Myocyte (in vitro differentiated cells): ENCODE results near the gene NGB. TPM values are rescaled to one million over a fixed set of nuclear protein-coding genes. Genes with fewer than 3 reads are reported as not detected.

ENCODE experiments used
- DNase-seq: peaks from one replicate; pipeline ENCODE4 v3.0.0-alpha.2; 2012; ENCODE audit warnings: low read depth
- microRNA counts: library from miRNA; unstranded; fragments of <30 nt; microRNA quantifications from one replicate; lab custom pipeline; 2016
- microRNA-seq: library from miRNA; unstranded; fragments of <30 nt; microRNA quantifications from one replicate; pipeline ENCODE4, GENCODE V29; 2016
- total RNA-seq: library from RNA; depleted of rRNA; stranded (reverse); fragments of >200 nt; gene quantifications from 2 replicates; pipeline ENCODE4 v1.2.3, GENCODE V29; 2014

The NGB gene
- total RNA-seq, 1 donor from 2014 or later: not detected

DNA sequence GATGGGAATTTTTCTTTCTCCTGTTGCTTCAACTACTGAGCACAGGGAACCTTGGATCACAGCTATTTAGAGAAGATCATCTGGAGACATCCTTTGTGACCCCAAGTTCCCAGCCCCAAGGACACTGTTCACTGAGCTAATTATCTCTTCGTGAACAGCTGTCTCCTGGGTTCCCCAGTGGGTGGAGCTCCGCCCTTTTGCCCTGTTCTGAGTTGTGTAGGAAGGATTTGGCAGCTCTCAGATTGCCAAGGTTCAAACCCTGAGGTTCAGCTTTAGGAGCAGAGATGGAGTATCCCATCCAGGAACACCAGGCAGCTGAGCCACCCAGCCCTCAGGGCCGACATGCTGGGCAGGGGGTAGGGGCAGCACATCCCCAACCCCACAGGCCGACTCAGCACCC, 32.0 kb downstream of the NGB start:
- DNase-seq: peak; percentile 11

DNA sequence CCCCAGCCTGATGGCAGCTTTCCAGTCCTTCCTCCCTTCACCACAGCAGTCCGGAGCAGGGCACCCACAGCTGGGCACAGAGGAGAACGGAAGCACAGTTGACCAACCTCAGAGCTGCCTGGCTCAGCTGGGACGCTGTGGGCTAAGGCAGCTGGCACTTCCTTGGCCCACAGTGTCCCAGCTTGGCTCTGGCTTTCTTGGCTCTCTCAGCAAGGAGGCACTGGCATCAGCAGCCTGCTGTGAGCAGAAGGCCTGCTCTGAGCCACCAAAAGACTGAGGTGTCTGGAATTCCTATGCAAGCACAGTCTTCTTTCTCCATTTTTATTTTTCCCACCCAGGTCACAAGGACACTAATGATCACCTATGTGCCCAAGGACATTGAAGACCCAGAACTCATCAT, 32.6 kb downstream of the NGB start:
- DNase-seq: peak; percentile 3

DNA sequence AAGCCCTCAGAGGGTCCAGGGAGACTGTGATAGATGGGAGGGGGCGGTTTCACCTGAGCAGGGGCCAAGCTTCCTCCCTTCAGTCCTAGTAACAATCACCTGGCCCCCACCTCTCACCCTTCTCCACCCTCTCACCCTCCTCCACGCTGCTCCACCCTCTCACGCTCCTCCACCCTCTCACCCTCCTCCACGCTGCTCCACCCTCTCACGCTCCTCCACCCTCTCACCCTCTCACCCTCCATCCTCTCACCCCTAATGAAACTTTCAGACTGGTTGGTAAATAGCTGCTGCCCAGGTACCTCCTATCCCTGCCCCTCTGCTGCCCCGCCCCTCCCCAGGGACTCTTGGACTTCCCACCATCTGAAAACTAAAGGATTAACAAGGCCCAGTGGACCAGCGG, 34.2 kb downstream of the NGB start:
- no peak for DNase-seq

DNA sequence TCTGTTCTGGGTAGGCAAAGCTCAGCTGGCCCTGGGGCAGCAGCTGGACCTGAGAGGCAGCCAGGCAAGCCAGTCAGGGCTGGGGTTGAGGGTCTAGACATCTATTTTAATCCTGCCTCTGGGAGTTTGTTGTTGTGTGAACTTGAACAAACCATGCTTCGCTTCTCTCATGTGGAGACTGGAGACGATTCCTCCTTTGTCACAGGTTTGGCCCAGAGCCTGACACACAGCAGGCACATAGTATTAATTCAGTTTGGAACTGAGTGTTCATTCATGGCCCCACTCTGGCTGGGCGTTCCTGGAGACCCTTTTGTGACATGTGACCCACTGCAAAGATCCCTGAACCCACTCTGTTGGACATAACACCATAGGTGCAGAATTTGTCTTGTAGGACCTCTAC, 39.3 kb downstream of the NGB start:
- no peak for DNase-seq

DNA sequence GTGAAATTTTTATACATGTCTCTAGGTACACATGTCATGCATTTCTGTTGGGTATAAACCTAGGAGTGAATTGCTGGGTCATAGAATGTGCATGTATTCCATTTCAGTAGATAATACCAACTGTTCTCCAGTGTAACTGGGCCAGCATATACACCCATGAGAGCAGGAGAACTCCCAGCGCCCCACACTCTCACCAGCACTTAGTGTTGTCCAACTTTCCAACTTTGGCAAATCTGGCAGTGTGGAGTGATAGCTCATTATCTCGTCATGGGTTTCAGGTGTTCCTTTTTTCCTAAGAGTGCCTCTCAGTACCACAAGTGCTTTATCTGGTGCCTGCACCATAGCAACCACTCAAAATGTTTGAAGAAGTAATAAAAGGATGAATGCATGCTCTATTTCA, 40.1 kb downstream of the NGB start:
- DNase-seq: no peak

DNA sequence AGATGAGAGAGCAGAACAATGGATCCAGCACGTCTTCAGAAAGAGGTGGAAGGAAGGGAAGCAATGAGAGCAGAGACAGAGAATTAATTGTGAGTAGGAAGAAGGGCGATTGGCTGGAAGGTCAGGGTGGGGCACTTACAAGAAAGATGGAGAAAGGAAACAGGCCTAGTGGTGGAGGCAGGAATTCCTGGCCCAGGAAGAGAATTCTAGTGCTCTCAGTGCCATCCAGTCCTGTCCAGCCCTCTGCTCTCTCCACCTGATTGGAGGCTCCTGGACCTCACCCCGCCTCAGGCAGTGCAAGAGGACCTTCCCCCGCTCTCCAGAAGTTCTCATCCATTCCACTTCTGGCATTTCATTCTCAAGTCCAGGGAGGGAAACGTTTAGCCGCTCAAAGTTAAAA, 43.0 kb downstream of the NGB start:
- DNase-seq: no peak

DNA sequence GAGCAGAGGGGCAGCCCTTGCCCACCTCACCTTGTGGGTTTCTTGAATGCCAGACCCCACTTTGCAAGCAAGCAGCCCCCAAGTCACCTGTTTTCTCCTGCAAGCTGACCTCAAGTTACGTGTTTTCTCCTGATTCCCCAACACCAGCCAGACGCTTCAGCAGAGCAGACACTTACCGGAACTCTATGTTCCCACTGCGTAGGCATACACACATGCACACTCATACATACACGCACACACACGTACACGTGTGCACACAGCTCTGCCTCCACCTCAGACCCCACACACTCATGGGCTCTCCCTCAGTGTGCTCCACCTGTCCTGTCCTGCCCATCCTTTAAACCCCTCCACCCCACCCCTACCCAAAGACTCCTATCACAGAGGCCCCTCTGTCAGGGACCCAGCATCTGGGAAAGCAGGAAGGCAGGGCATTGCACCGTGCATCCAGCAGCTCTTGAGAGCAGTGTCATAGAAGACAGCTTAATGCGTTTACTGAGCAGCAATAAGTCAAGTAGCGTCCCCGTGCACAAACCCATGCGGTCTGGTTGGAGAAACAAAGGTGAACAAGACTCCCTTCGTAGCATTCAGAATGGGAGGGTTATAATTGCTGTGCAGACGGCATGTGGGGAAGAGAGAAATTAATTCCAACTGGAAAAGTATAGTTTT, 45.0 kb downstream of the NGB start:
- no peak for DNase-seq

DNA sequence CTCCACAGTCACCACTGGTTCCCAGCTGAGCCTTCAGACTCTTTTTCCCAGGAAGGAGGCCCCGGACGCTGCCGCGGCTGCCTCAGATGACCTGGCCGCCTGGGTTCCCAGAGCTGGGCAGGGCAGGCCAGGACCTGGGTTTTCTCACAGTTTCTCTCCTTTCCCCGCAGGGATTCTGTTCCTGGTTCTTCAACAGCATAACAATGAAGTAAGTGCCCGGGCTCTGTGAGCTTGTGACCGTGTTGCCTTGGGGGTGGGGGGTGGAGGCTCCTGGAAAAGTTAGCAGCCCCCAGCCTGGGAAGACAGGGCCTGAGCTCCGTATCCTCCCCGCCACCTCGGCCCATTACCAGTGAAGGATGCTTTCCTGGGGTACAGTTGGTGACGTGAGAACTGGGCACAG, 45.8 kb downstream of the NGB start:
- no peak for DNase-seq

DNA sequence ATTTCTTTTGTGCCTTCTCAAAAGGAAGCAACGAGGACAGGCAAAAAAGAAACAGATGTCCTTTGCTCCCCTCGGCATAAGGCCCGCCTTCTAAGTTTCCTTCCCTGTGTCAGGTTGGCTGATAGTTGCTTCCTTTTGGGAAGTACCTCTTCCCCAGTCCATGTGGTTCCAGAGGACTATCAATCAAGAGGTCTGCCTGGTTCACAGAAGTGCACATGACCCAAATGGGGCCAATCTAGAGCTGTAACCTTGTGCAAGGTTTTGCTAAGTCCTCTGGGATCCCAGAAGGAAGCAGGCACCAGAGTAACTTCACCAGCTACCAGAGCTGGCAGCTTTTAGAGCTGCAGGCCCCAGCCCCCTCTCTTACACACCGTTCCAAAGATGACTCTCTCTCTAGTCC, 46.8 kb downstream of the NGB start:
- DNase-seq: no peak

DNA sequence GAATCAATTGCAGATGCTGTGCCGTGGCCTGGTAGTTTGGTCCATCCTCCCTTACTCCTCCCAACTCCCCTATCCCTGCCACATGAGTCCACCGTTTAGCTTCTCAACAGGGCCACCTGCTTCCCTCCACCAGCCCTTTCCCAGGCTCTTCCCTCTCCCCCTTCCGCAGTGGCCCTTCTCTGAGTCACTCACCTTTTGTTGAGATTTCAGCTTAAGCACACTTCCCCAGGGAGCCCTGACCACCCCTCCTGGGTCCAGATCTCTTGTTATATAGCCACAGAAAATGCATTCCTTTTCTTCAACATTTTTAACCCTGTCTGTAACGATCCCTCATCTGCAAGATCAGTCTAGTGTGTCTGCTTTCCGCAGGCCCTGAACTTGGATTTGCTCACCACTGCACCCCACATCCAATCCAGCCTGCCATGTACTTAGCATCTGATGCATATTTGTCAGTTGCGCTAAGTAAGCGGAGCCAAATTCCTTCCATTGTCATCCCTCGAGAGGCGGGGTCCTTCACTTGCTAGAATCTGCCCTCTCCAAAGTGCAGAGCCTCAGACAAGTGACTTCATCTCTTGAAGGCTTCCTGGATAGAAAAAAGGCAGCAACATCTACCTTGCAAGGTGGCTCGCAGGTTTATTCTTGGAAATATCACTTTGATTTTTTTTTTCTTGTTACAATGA, 48.3 kb downstream of the NGB start:
- no peak for DNase-seq

DNA sequence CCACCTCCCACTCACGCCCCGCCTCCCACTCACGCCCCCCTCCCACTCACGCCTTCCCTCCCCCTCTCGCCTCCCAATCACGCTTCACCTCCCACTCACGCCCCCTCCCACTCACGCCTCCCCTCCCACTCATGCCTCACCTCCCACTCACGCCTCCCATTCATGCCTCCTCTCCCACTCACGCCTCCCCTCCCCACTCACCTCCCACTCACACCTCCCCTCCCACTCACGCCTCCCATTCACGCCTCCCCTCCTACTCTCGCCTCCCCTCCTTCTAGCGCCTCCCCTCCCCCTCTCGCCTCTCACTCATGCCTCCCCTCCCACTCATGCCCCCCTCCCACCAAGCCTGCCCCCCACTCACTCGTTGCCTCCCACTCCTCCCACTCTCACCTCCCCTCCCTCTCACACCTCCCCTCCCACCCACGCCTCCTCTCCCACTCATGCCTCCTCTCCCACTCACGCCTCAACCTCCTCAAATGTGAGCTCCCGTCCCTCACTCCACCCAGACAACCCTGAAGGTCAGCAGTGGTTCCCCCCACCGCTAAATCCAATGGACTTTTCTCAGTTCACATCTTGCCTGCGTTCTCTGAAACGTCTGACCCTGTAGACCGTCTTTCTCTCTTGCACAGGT, 49.6 kb downstream of the NGB start:
- DNase-seq: no peak

DNA sequence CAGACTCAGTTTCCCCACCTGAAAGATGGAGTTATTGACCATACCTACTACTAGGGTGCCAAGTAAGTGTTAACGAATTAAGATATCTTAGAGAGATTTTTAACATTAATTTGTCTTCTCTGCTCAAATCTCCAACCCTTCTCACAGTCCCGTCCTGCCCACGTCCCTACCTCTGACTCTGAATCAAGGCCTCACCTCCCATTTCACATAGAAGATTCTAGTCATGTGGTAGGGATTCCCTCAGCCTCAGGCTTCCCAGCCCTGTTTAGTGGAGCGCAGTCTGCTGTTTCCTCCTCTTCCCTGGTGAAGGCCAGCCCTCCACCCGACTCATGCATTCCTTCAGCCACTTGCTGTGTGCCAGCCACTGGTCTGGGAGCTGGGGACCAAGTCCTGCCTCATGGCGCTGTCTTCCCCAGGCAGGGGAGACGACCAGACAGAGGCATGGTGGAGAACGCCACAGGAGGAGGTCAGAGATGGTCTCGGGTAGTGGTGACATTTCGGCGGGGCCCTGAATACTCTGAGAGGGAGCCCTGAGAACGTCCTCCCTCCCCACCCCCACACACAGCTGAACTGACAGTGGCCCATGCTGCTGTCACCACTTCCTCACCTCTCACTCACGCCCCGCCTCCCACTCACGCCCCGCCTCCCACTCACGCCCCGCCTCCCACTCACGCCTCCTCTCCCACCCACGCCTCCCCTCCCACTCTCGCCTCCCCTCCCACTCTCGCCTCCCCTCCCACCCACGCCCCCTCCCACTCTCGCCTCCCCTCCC, 50.6 kb downstream of the NGB start:
- no peak for DNase-seq

DNA sequence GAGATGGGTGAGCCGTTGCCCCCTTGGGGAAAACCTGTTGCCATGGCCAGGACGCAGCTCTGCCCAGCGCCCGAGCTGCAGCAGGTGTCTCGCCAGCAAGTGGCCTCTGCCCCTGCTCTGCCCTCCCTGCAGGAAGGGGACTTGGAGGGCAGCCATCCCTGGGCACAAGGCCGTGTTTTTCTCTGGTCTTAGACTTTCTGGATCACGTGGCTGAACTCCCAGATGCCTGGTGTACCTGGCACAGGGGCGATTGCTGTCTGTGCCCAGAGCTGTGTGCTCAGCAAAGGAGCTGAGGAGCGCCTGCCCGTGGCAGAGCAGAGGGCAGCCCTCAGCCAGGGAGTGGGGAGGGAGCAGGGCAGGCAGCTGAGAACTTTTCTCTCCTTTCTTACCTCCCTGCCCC, 51.4 kb downstream of the NGB start:
- DNase-seq: no peak

DNA sequence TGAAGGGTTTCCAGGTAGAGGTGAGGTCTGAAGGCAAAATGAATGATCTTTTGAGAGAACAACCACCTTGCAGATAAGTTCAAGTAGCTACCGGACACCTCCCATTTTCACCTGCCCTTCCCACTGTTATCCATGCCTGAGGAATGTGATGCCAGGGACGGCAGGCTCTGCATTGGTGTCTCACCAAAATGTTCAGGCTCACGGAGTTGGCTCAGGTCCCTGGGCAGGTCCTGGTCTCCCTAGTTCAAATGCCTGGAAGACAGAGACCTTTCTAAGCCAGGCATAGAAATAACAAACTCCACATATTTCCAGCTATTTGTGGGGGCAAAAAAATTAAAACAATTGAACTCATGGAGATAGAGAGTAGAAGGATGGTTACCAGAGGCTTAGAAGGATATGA, 53.5 kb downstream of the NGB start:
- no peak for DNase-seq

MicroRNA genes within 50 kb of the gene (microRNA counts, 767-probe panel; counts per million panel counts)
- microRNA hsa-miR-1260a (lab: Ali Mortazavi, UCI): 11,733 counts per million, percentile 53 among the panel's probes with 10 or more counts

Small RNA genes lying within 50 kb of the gene (microRNA-seq; reads per million reads assigned to microRNA genes)
- not detected for gene MIR1260A

Other genes starting within 250 kb of the NGB start
- 78.2 and 114 TPM in 2 replicates for gene IRF2BPL, start 242.5 kb downstream of the NGB start, total RNA-seq
- 30.7 and 42.9 TPM in 2 replicates for gene CIPC, start 172.9 kb downstream of the NGB start, total RNA-seq
- 0.40 and 1.0 TPM in 2 replicates for gene ZDHHC22, start 129.4 kb downstream of the NGB start, total RNA-seq
- 0.08 and 0.16 TPM in 2 replicates for gene TMEM63C, start 89.4 kb downstream of the NGB start, total RNA-seq
- gene POMT2, start 49.7 kb upstream of the NGB start, total RNA-seq: 15.9 and 17.6 TPM in 2 replicates
- 35.1 and 40.1 TPM in 2 replicates for gene GSTZ1, start 49.8 kb upstream of the NGB start, total RNA-seq
- gene TMED8, start 105.9 kb upstream of the NGB start, total RNA-seq: 5.5 and 6.0 TPM in 2 replicates
- gene SAMD15, start 106.2 kb upstream of the NGB start, total RNA-seq: 0.99 and 1.7 TPM in 2 replicates
- gene NOXRED1, start 152.3 kb upstream of the NGB start, total RNA-seq: not detected in 2 replicates
- 20.0 and 20.2 TPM in 2 replicates for gene VIPAS39, start 186.4 kb upstream of the NGB start, total RNA-seq
- gene AHSA1, start 186.9 kb upstream of the NGB start, total RNA-seq: 165 and 207 TPM in 2 replicates
- gene ISM2, start 227.6 kb upstream of the NGB start, total RNA-seq: 0.05 TPM in 1 of 2 replicates, not detected in the other